GM06990 (cell line): ENCODE data around the gene LMOD3.

Experiments used
- DNase-seq: peaks from one replicate; pipeline ENCODE4 v3.0.0-alpha.2; 2011; ENCODE audit not compliant: insufficient read length; ENCODE audit errors: extremely low read depth
- H3K27me3 ChIP-seq: replicated peaks from 2 replicates; pipeline ENCODE4 v1.6.0; 2011; ENCODE audit warnings: low read length; ENCODE audit not compliant: control insufficient read depth, insufficient read depth
- H3K36me3 ChIP-seq: 2 replicates; pipeline ENCODE4 v1.5.1; 2011; ENCODE audit warnings: low read length; ENCODE audit not compliant: control insufficient read depth, insufficient read depth
- H3K4me3 ChIP-seq: replicated peaks from 2 replicates; pipeline ENCODE4 v1.5.1; 2011; ENCODE audit warnings: low read depth, mild to moderate bottlenecking, control low read depth, low read length
- TF ChIP-seq, protein P1 (sequence below): IDR thresholded peaks from 2 replicates; pipeline ENCODE4 v1.5.1; 2011; ENCODE audit warnings: low read length, control low read depth, mild to moderate bottlenecking, inconsistent platforms; ENCODE audit not compliant: insufficient read depth, poor library complexity, severe bottlenecking

LMOD3 gene

DNA sequence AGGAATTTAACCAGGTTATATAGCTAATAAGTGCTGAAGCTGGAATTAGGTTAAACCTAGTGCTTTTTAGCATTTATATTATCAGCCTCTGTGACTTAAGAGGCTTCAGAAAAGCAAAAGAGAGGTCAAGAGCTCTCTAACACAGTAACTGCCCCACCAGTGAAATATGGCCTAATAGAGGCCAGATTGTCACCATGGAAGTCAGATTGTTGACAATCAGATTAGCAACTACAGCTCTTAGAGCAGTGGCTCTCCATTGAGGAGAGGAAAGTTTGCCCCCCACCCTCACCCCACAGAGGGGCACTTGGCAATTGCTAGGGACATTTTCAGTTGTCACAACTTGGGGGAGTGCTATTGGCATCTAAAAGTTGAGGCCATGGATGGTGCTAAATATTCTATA lies 23.3 kb upstream of the LMOD3 start:
- no peaks in the 10 kb centered on the region for H3K36me3 ChIP-seq
- TF ChIP-seq, protein P1, sequence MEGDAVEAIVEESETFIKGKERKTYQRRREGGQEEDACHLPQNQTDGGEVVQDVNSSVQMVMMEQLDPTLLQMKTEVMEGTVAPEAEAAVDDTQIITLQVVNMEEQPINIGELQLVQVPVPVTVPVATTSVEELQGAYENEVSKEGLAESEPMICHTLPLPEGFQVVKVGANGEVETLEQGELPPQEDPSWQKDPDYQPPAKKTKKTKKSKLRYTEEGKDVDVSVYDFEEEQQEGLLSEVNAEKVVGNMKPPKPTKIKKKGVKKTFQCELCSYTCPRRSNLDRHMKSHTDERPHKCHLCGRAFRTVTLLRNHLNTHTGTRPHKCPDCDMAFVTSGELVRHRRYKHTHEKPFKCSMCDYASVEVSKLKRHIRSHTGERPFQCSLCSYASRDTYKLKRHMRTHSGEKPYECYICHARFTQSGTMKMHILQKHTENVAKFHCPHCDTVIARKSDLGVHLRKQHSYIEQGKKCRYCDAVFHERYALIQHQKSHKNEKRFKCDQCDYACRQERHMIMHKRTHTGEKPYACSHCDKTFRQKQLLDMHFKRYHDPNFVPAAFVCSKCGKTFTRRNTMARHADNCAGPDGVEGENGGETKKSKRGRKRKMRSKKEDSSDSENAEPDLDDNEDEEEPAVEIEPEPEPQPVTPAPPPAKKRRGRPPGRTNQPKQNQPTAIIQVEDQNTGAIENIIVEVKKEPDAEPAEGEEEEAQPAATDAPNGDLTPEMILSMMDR, result no peak
- no peak for DNase-seq
- no peak overlapping the region for H3K4me3 ChIP-seq
- H3K27me3 ChIP-seq, result no peaks in the 10 kb centered on the region

DNA sequence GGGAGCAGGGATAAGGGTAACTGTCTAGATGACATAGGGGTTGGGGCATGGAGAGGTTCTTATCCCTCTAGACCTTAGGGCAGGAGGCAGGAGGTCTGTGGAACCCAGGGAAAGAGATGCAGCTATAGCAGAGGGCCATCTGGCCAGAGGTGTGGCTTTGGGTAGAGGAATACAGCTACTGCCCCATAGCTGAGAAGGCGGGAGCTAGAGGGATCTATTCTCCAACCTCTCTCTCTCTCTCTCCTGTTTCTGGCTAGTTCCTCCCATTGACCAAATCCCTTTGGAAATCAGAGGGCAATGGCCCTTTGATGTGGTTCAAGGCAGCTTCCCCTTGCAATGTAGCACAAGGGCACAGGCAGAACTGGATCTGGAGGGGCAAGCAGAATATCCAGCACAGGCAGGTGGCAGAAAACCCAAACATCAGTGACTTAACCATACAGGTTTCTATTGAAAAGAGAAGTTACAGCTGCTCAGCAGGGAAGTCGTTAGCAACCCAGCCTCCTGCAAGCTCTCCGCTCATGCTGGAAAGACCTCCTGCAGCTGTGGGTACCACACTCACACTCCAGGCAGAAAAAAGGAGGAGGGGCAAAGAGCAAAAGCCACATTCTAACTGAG lies 22.3 kb upstream of the LMOD3 start:
- no peak for DNase-seq
- TF ChIP-seq, protein P1, result no peak
- Histone ChIP-seq H3K27me3 (peaks cover 3% of the 10 kb centered on the region; the same call in 1 of the 2 replicates), H3K4me3 (no peak overlapping the region), H3K36me3 (no peaks in the 10 kb centered on the region)

DNA sequence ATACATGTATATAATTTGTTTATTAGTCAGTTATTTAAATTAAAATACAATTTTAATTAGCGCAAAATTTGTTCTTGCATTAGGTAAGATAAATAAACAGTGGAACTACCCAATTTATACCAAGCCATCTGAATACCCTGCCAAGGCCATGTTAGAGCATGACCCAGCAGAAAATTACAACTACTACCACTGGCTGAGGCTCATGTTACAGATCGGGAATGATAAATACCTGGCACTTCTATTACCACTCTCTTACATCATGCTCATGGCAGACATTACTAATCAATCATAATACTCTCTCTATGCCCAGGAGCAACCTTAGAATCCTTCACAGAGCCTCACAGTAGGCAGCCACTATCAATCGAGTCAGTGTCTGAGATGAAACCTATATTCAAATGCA lies 21.2 kb upstream of the LMOD3 start:
- TF ChIP-seq, protein P1, result no peak
- Histone ChIP-seq H3K36me3 (no peaks in the 10 kb centered on the region), H3K4me3 (no peak overlapping the region), H3K27me3 (peaks cover 3% of the 10 kb centered on the region; the same call in 1 of the 2 replicates)
- no peak for DNase-seq

- DNase-seq, result no peak
- H3K36me3 ChIP-seq, result no peaks in the 10 kb centered on the region
- no peak overlapping the region for H3K4me3 ChIP-seq
- TF ChIP-seq, protein P1, result no peak
- peaks cover 3% of the 10 kb centered on the region; the same call in 1 of the 2 replicates for H3K27me3 ChIP-seq
These were observed 20.5 kb upstream of the LMOD3 start for GRCh38 chr3:69142797-69143454.

DNA sequence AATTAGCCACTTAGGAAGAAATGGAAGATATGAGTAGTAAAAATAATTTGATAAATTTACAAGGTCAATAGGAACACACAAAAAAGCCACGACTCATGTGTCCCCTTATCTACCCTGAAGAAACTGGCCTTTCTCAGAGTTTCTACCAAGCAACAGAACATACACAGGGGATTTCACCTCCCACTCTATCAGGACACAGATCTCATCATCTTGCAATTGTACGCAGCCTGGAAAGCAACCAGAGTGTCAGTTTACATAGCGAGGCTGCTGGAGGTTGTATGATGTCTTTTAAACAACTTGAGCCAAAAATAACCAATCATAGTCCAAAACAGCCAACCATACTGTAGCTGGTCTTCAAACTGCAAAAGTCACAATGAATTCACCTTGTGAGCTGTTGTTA lies 19.7 kb upstream of the LMOD3 start:
- TF ChIP-seq, protein P1, result no peak
- no peak overlapping the region for H3K4me3 ChIP-seq
- peaks cover 3% of the 10 kb centered on the region; the same call in 1 of the 2 replicates for H3K27me3 ChIP-seq
- no peak for DNase-seq
- no peaks in the 10 kb centered on the region for H3K36me3 ChIP-seq
